Motor neuron (in vitro differentiated cells): ENCODE data around the gene GAL3ST3. TPM values are rescaled to one million over a fixed set of nuclear protein-coding genes. Genes with fewer than 3 reads are reported as not detected.

Experiments
- ATAC-seq, 8 experiments: fragments of 200-7000 bp; cut with Tn5 transposase; replicated peaks in 6 of 8; 2 replicates each; pipeline ENCODE4 v1.8.0; 2021; ENCODE audit warnings: mild to moderate bottlenecking in 8 of 8, moderate library complexity in 8 of 8
- H3K27ac ChIP-seq, 2 donors: fragments of 250-450 bp; sonication (Bioruptor Pico); 2 replicates each; pipeline ENCODE4 v1.9.0; 2021; ENCODE audit warnings: antibody characterized with exemption in 2 of 2, mild to moderate bottlenecking in 2 of 2, moderate library complexity in 1 of 2
- H3K4me1 ChIP-seq, 2 donors: fragments of 250-450 bp; sonication (Bioruptor Pico); replicated peaks in 1 of 2; 2 replicates each; pipeline ENCODE4 v1.6.1; 2021; ENCODE audit warnings: antibody characterized with exemption in 2 of 2, mild to moderate bottlenecking in 2 of 2, moderate library complexity in 1 of 2
- H3K4me3 ChIP-seq, 5 donors: fragments of 250-450 bp; sonication (Bioruptor Pico); 2 replicates each; pipeline ENCODE4 v1.9.0; 2021; ENCODE audit warnings: antibody characterized with exemption in 5 of 5, mild to moderate bottlenecking in 5 of 5, moderate library complexity in 4 of 5
- WGBS, 10 experiments: fragments of 450-650 bp; shearing (Covaris generic); methylation state at CpG; one replicate each; pipeline ENCODE4 v1.0.0; 2022; 5-methylcytosine and 5-hydroxymethylcytosine counted together
- in situ Hi-C, 9 experiments: fragments of 400-800 bp; cut with MboI; loops; one replicate each; pipeline ENCODE4 v1.15.0; 2021; ENCODE audit warnings: low sequenced_read_pairs in 9 of 9, low pct_unique_long_range_greater_than_20kb in 2 of 9; ENCODE audit not compliant: unreplicated experiment in 9 of 9
- total RNA-seq, 8 experiments: library from RNA; unstranded; fragments of 300-600 nt; gene quantifications; 2 replicates each; pipeline versions ENCODE4 v1.2.3 to v1.2.4, GENCODE V29; 2022

Gene GAL3ST3
- total RNA-seq, 8 experiments from 2014 or later = 0.15 to 8.4 (median 4.7) TPM; not detected in 1

DNA sequence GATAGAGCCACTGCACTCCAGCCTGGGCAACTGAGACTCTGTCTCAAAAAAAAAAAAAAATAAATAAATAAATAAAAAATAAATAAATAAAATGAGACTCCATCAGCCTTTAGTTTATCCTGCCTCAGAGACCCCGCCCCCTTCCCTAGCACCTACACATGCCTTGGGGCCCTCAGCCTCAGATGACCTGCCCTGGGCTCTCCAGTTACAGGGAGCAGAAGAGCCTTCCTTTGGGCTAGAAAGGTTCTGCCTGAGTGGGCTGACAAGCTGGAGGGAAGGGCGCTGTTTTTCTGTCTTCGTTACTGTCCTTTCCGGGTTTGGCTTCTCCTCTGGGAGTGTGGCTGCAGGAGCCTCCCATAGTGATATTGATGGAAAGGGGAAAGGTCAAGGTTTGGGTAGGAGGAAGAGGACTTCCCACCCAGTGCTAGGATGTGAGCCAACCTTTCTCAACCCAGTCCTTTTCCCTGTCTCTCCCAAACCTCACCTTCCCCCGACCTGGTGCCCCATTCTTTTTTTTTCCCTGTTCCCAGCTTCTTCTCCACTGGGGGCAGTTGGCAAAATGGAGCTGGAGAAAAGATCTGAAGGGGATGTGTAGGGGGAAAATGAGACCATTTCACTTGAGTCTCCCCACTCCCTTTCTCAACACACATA, 1.7 kb upstream of the GAL3ST3 start:
- Histone ChIP-seq H3K4me1 (peaks cover 26 to 32% of the 10 kb centered on the region in 2 donors), H3K27ac (peak overlapping the region; percentile 90 to 95), H3K4me3 (peak overlapping the region in 2 of 5 donors; percentile 83 to 84)
- in situ Hi-C loops = no loop called here
- 38 to 100% (median 86%) methylated on average over 1 to 4 of the region's 5 CpGs; no CpG with 5 or more reads in 1 of the 10 experiments for WGBS, 10 experiments
- ATAC-seq = no peak

DNA sequence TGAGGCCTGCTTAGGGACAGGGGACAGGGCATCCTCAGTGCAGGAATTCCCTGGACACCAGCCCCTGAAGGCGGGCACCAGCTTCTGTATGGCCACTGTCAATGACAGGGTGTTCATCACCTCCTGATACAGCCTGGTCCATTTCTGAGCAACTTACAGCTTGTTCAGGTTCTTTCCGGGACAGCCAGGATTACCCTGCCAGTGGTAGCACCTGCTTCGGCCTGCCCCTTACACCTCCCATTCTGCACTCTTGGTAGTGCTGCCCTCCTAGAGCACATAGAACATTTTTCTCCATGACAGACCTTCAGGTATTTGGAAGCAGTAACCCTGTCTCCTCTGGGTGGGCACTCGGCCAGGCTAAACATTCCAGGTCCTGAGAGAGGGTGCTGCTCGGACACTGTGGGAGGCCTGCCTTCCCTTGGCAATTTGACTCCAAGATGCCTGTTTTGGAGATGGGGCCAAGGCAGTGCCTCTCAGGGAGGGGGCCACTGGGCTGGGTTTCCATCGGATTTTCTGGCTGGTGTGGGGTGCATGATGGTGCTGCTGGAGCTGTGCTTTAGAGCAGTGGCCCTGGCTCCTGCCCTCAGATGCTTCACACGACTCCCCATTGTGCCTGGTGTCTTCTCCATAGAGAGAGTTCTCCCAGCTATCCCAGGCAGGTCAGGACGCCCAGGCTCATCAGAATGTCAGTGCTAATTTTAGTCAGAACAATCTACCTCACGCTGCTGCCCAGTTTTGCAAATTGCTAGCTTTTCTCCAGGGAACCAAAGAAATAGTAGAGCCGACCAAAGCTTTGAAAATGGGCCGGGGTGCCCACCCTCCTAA, 1.2 kb downstream of the GAL3ST3 start:
- 28 to 100% (median 57%) methylated on average over 1 to 3 of the region's 11 CpGs; no CpG with 5 or more reads in 4 of the 10 experiments for WGBS, 10 experiments
- peak in 1 of 8 experiments; percentile 1 for ATAC-seq

DNA sequence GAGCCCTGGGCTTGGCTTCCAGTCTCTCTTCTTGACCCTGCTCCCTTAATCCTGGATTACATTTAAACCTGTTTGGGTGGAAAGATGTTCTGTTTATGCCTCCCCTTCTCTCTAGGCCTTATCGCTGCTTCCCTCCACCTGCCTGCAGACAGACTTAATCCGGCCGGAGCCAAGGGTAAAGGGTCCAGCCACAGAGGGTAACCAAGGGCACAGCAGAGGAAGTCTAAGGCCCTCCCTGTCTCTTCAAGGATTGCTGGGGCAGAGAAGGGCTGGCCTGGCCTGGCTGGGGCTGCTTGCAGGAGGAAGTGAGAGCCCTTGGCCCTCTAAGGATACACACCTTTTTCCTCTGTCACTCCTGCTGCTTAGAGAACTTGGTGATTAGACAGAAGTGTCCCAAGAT, 2.1 kb downstream of the GAL3ST3 start:
- ATAC-seq = no peak
- 80 to 100% (median 100%) methylated on average over 1 to 3 of the region's 3 CpGs; no CpG with 5 or more reads in 3 of the 10 experiments for WGBS, 10 experiments
- no peak overlapping the region for H3K27ac ChIP-seq
- H3K4me1 ChIP-seq = peaks cover 23 to 33% of the 10 kb centered on the region in 2 donors
- H3K4me3 ChIP-seq = no peak overlapping the region
- in situ Hi-C loops = no loop called here

More for the DNA sequence above, 1.2 kb downstream of the GAL3ST3 start:
- peaks cover 23 to 33% of the 10 kb centered on the region in 2 donors for H3K4me1 ChIP-seq
- H3K4me3 ChIP-seq = peak overlapping the region; percentile 39 to 48 (median 46)
- no peak overlapping the region for H3K27ac ChIP-seq
- in situ Hi-C loops = no loop called here

DNA sequence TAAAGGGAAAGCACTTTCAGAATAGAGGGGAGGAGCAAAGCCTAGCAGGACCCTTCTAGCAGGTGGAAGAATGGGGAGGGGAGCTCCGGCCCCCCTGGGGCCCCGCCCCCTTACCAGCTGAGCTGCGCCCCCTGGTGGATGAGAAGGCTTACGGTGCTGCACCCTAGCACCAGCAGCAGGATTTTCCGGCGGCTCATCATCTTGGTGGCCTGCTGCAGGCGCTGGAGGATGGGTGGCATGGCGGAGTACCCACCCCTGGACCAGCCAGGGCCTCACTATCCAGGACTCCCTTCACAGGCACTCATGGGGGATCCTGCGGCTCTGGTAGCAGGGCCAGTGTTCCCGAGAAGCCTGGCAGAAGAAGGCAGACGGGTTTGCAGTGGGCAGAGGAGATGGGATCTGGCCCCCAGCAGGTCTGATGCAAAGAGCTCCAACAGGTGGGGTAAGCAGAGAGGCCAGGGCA, 3.8 kb downstream of the GAL3ST3 start:
- H3K27ac ChIP-seq = no peak overlapping the region
- 20 to 70% (median 60%) methylated on average over 1 to 2 of the region's 11 CpGs; no CpG with 5 or more reads in 6 of the 10 experiments for WGBS, 10 experiments
- no peak overlapping the region for H3K4me3 ChIP-seq
- ATAC-seq = peak; percentile 53 to 98 (median 64)
- in situ Hi-C loops = no loop called here
- H3K4me1 ChIP-seq = peaks cover 12 to 22% of the 10 kb centered on the region in 2 donors

DNA sequence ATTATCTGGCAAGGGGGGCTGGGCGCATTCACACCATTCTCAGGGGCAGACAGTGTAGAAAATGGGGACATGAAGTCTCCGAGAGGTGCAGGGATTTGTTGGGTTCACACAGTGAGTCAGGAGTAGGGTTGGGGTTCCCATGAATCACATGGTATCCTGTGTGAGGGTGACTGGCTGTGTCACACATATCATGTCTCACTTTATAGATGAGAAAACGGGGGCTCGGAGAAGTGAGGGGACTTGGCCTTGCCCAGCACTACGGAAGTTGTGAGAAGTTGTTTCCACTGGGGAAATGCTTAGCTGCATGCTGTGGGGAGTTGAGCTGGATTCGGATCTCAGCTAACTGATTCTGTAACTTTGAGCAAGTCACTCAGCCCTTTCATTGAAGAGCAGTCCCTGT, 4.2 kb downstream of the GAL3ST3 start:
- in situ Hi-C loops = no loop called here
- ATAC-seq = peak in 1 of 8 experiments; percentile 12
- 26 to 97% (median 87%) methylated on average over 2 to 6 of the region's 6 CpGs; no CpG with 5 or more reads in 3 of the 10 experiments for WGBS, 10 experiments
- Histone ChIP-seq H3K27ac (no peak overlapping the region), H3K4me1 (peaks cover 12 to 22% of the 10 kb centered on the region in 2 donors), H3K4me3 (no peak overlapping the region)

DNA sequence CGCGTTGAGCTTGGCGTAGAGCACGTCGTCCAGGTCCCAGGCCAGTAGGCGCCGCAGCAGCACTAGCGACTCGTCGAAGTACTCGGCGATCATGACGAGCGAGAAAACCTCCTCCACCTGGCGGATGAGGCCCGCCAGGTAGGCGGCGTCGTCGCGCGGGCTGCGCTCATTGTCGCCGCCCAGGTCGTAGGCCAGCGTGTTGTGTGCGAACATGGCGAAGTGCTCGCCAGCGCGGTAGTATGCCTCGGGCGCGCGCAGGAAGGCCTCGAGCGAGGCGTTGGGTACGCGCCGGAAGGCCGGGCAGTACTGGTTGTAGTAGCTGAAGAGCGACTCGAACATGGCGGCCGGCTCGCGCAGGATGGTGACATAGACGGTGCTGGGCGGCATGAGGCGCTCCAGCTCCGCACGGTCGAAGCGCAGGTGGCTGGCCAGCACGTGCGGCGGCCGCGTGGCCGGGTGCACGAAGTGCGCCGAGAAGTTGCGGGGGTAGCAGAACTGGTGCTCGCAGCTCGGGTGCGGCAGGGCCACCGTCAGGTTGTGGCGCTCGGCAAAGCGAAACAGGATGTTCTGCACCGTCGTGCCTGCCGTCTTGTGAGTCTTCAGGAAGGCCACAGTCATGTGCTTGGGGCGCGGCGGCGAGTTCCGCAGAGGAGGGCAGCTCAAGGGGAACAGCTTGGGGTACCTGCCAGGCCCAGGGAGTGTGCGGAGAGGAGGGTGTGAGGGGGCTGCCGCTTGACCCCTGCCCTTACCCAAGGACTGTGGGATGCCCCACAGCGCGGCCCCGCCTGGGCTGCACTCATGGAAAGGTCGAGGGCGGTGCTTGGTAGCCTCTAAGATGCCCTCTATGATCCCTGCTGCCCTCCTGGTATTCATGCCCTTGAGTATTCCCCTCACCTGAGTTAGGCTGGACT, 5.7 kb downstream of the GAL3ST3 start:
- H3K27ac ChIP-seq = no peak overlapping the region
- no peak for ATAC-seq
- WGBS, 10 experiments = 89 to 100% (median 96%) methylated on average over 5 to 56 of the region's 88 CpGs; no CpG with 5 or more reads in 1 of the 10 experiments
- H3K4me3 ChIP-seq = no peak overlapping the region
- H3K4me1 ChIP-seq = peaks cover 5 to 8% of the 10 kb centered on the region in 2 donors
- in situ Hi-C loops = no loop called here

DNA sequence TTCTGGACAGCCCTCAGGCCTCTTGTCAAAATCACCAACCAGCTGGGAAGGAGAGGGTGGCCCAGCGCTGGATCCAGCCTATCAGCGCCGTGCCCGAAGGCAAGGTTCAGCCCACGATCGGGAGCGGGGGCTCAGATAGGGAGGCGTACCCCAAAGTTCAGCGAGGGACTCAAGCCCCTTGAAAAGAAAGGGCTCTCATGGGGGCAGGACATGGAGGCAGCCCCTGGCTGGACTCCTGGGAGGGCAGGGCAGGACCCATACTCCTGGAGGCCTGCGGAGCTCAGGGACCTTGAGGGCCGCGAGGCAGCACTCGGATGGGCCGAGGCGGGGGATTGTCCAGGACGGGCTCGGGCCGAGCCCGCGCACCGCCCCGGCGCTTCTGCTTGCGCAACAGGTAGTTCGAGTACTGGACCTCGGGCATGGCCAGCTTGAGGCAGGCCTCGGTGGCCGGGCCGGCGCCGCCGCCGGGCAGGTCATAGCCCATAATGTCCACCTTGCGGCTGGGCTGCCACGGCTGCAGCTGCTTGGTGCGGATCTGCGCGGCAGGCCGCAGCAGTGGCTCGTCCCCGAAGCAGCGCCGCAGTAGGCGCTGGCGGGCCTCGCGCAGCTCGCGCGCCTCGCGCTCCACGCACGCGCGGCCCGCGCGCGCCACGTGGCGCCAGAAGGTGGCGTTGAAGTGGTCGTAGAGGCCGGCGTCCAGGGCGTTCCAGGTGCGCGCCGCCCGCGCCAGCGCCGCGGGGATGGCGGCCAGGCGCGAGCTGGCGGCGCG, 6.5 kb downstream of the GAL3ST3 start:
- WGBS, 10 experiments = 84 to 100% (median 96%) methylated on average over 2 to 47 of the region's 81 CpGs; no CpG with 5 or more reads in 5 of the 10 experiments

DNA sequence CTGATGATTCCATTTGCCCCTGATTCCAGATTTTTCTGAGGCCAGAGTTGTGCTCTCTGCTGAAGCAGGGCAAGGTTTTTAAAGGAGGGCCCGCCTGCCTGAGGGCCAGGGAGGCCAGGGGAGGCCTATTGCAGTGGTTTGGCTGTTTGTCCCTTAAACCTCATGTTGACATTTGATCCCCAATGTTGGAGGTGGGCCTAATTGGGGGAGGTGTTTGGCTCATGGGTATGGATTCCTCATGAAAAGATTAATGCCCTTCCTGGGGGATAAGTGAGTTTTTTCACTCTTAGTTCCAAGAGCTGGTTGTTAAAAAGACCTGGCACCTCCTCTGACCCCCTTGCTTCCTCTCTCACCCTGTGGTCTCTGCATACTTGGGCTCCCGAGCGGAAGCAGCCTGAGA, 9.2 kb downstream of the GAL3ST3 start:
- Histone ChIP-seq H3K4me3 (no peak overlapping the region), H3K4me1 (no peaks in the 10 kb centered on the region), H3K27ac (no peak overlapping the region)
- in situ Hi-C loops = no loop called here
- 25 to 100% (median 92%) methylated on average over 2 to 3 of the region's 3 CpGs; no CpG with 5 or more reads in 4 of the 10 experiments for WGBS, 10 experiments
- no peak for ATAC-seq

More for the DNA sequence above, 6.5 kb downstream of the GAL3ST3 start:
- H3K4me1 ChIP-seq = peaks cover 0 to 6% of the 10 kb centered on the region in 2 donors
- no peak overlapping the region for H3K27ac ChIP-seq
- no peak overlapping the region for H3K4me3 ChIP-seq
- ATAC-seq = no peak
- in situ Hi-C loops = no loop called here

DNA sequence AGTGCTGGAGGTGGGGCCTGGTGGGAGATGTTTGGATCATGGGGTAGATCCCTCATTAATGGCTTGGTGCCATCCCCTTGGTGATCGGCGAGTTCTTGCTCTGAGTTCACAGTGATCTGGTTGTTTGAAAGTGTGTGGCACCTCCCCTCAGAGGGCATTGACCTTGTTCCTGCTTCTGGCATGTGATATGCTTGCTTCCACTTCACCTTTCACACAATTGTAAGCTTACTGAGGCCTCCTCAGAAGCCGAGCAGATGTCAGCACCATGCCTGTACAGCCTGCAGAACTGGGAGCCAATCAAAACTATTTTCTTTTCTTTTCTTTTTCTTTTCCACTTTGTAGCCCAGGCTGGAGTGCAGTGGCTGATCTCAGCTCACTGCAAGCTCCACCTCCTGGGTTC, 11.6 kb downstream of the GAL3ST3 start:
- Histone ChIP-seq H3K4me3 (no peak overlapping the region), H3K27ac (no peak overlapping the region), H3K4me1 (no peaks in the 10 kb centered on the region)
- in situ Hi-C loops = no loop called here
- no peak for ATAC-seq
- WGBS, 10 experiments = 63 to 100% (median 71%) methylated on average over 1 to 3 of the region's 3 CpGs; no CpG with 5 or more reads in 7 of the 10 experiments

DNA sequence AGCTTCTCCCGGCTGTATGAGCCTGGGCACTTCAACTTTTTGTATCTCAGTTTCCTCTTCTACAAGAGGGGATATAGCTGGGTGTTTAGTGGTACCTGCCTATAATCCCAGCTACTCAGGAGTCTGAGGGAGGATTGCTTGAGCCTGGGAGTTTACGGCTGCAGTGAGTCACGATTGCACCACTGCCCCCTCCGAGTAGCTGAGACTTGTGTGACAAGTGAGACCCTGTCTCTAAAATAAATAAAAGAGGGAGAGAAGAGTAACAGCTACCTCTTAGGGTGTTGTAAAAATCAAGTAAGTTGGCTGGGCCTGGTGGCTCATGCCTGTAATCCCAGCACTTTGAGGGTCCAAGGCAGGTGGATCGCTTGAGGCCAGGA, 12.6 kb downstream of the GAL3ST3 start:
- in situ Hi-C loops = no loop called here
- Histone ChIP-seq H3K4me1 (no peaks in the 10 kb centered on the region), H3K4me3 (no peak overlapping the region), H3K27ac (no peak overlapping the region)
- no peak for ATAC-seq
- WGBS, 10 experiments = 0 to 86% (median 76%) methylated on average over 1 to 5 of the region's 5 CpGs; no CpG with 5 or more reads in 4 of the 10 experiments

DNA sequence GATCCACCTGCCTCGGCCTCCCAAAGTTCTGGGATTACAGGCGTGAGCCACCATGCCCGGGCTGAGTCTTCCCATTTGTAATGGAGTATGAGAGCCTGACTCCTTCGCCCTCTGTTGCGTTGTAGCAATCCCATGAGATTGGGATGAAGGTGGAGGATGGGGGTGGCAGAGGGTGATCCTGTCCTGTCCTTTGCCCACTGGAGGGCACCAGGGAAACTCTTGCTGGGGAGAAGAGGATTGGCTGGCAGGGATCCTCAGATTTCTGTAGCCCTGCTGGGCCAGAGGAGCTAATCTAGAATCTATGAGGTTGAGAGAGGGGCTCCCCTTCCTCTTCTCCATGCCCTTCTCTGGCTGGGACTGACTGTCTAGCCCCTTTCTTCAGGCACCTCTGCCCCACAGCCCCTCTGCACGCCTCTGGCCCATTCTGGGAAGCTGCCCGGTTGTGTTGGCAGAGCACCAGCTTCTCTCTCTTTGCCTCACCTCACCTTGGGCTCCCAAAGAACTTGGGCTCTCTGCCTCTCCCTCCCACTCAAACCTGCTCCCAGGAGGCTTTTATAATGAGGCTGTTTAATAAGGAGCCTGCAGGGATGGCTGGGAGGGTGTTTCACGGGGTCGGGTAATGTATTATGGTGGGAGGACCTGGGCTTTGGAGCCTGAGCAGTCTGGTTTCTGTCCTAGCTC, 13.2 kb downstream of the GAL3ST3 start:
- in situ Hi-C loops = no loop called here
- Histone ChIP-seq H3K4me3 (no peak overlapping the region), H3K27ac (no peak overlapping the region), H3K4me1 (no peaks in the 10 kb centered on the region)
- WGBS, 10 experiments = 58 to 71% (median 63%) methylated on average over 3 of the region's 9 CpGs; no CpG with 5 or more reads in 6 of the 10 experiments
- ATAC-seq = no peak
